HepG2 (cell line): ENCODE measurements around the gene SENP7. TPM values are rescaled to one million over a fixed set of nuclear protein-coding genes. Genes with fewer than 3 reads are reported as not detected.

ENCODE experiments used
- PRDM10 ChIP-seq: sonication (generic); formaldehyde crosslinking; IDR thresholded peaks from 2 replicates; pipeline ENCODE4 v1.4.0; 2020; ENCODE audit warnings: low read depth, missing genetic modification reagents
- RBFOX2 ChIP-seq: fragments of 200-400 bp; formaldehyde crosslinking; IDR thresholded peaks from 2 replicates; pipeline ENCODE4 v1.6.1; 2017; ENCODE audit warnings: low read depth, mild to moderate bottlenecking, low read length
- REPIN1 ChIP-seq: sonication (generic); formaldehyde crosslinking; IDR thresholded peaks from 2 replicates; pipeline ENCODE4 v1.8.0; 2022; ENCODE audit warnings: missing genetic modification reagents, low read depth, mild to moderate bottlenecking, borderline replicate concordance
- SKIL ChIP-seq: sonication (generic); formaldehyde crosslinking; IDR thresholded peaks from 2 replicates; pipeline ENCODE4 v1.8.0; 2022; ENCODE audit warnings: missing genetic modification reagents, mild to moderate bottlenecking, moderate library complexity, borderline replicate concordance
- ZFP90 ChIP-seq: sonication (generic); formaldehyde crosslinking; IDR thresholded peaks from 2 replicates; pipeline ENCODE4 v1.8.0; 2022; ENCODE audit warnings: missing genetic modification reagents, mild to moderate bottlenecking, inconsistent platforms, borderline replicate concordance
- ZNF234 ChIP-seq: sonication (generic); formaldehyde crosslinking; conservative IDR thresholded peaks from 2 replicates; pipeline ENCODE4 v1.5.1; 2020; ENCODE audit warnings: mild to moderate bottlenecking, missing genetic modification reagents
- ZNF256 ChIP-seq: sonication (generic); formaldehyde crosslinking; conservative IDR thresholded peaks from 2 replicates; pipeline ENCODE4 v1.4.0; 2020; ENCODE audit warnings: missing genetic modification reagents
- ZNF629 ChIP-seq: sonication (generic); formaldehyde crosslinking; conservative IDR thresholded peaks from 2 replicates; pipeline ENCODE4 v1.5.0; 2020; ENCODE audit warnings: missing genetic modification reagents
- ZNF792 ChIP-seq: IDR thresholded peaks from 2 replicates; pipeline ENCODE4 v1.6.1; 2016
- ZNF878 ChIP-seq: sonication (generic); formaldehyde crosslinking; IDR thresholded peaks from 2 replicates; pipeline ENCODE4 v1.8.1; 2023; ENCODE audit warnings: mild to moderate bottlenecking, missing genetic modification reagents, moderate library complexity
- polyA plus RNA-seq, 8 experiments: library from polyadenylated mRNA; depleted of rRNA in 3 of 8; stranded (reverse) in 7 of 8; unstranded in 1 of 8; fragments of >200 nt; fragmentation: Illumina TruSeq in 4 of 8; extraction: Trizol in 4 of 8; gene quantifications; 2 replicates each; pipeline versions ENCODE4 v1.2.1 to v1.2.3, GENCODE V29; 2011 to 2016; ENCODE audit warnings: low read depth in 4 of 8, missing spikeins in 1 of 8, mixed read lengths in 1 of 8; ENCODE audit not compliant: insufficient read depth in 1 of 8
- total RNA-seq, 5 experiments: library from RNA; depleted of rRNA; stranded (reverse); fragments of >200 nt; fragmentation: Illumina TruSeq; extraction: Trizol; gene quantifications; 2 replicates each; pipeline ENCODE4 v1.2.3, GENCODE V29; 2016; ENCODE audit warnings: low read depth in 1 of 5

SENP7 gene
- total and polyA plus RNA-seq, 2 of the 13 experiments (the other 11 are each of a cell fraction or from before 2014, with no cell fraction given): 9.1 to 10.3 TPM

- TF ChIP-seq PRDM10 (0 out of 2 replicates have a peak, but pooled peaks have one; percentile 20), RBFOX2 (peak; percentile 68), ZNF234 (CRISPR knock-in tag) (no peak), SKIL (CRISPR knock-in tag) (no peak), ZNF792 (no peak), ZNF629 (CRISPR knock-in tag) (no peak), ZFP90 (CRISPR knock-in tag) (no peak), ZNF878 (CRISPR knock-in tag) (no peak), REPIN1 (CRISPR knock-in tag) (0 out of 2 replicates have a peak, but pooled peaks have one; percentile 21), ZNF256 (CRISPR knock-in tag) (no peak)
Observed at GRCh38 chr3:101512646-101513418, at the start of gene SENP7 (continued).
